IPS-NIHi7 (cell line): ENCODE results near the gene GPHA2.
"Not testable (repeated sequence)": the region's sequence is repeated elsewhere in the genome, so short reads cannot be mapped to it uniquely, and the experiment has no call there.

Source experiments
- DNase-seq: peaks from one replicate; pipeline ENCODE4 v3.0.0; 2012; ENCODE audit warnings: mixed read lengths; ENCODE audit errors: extremely low spot score

Gene GPHA2, protein sequence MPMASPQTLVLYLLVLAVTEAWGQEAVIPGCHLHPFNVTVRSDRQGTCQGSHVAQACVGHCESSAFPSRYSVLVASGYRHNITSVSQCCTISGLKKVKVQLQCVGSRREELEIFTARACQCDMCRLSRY

DNA sequence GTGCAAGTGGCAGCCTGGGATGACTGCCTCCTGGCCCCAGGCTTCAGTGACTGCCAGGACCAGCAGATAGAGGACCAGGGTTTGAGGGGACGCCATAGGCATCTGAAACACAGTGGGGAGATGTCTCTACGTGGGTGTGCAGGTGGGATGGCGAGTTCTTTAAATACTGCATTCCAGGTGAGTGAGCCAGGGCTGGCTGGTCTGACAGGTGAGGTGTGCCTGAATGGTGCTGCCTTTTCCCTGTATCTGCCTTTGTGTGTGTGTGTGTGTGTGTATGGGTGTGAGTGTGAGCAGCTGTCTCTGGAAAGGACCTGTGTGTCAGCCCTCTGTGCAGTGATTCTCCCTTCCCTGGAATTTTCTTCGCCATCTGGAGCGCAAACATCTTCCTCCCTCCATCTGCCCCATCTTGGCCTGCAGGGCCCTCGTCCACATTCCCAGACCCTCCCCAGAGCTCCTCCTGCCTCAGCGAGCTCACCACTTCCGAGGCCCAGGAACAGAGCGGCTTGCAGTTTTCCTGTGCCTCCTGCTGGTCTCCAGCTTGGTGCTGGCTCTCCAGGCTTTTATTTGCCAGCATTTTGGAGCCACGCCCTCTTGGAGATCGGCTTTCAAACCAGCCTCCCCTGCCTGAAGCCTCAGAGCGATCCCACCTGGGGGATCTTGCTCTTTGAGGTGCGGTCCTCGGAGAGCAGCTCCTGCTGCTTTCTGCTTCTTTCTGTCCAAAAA, at the start of gene GPHA2:
TSS of gene GPHA2 (minus strand) at position 535 of the 723 bp plus-strand sequence. CDS start at position 102, 433 bp downstream.
- peak; percentile 92 for DNase-seq

DNA sequence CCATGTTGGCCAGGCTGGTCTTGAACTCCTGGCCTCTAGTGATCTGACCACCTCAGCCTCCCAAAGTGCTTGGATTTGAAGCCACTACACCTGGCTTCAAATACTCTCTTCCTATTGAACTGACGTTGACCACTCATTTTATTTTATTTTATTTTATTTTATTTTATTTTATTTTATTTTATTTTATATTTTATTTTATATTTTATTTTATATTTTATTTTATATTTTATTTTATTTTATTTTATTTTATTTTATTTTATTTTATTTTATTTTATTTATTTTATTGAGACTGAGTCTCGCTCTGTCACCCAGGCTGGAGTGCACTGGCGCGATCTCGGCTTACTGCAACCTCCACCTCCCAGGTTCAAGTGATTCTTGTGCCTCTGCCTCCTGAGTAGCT, 47.6 kb upstream of the GPHA2 start:
- DNase-seq: not testable (repeated sequence)

DNA sequence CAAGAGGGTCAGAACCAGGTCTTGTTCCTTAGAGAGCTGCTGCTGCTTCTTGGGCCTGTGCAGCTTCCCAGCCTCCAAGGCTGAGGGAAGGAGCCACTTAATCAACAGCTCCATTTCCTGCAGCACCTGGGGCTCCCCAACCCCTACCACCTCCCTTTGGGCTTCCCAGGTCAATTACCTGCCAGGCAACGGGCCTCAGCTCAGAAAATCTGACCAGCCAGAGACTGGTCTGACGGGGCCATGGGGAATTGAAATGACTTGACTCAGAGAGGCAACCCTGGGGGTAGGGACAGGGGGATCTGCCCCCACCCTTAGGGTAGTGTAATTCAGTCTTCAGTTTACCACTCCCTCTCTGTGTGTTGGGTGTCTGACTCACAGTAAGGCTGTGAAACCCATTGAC, 41.0 kb upstream of the GPHA2 start:
- no peak for DNase-seq

DNA sequence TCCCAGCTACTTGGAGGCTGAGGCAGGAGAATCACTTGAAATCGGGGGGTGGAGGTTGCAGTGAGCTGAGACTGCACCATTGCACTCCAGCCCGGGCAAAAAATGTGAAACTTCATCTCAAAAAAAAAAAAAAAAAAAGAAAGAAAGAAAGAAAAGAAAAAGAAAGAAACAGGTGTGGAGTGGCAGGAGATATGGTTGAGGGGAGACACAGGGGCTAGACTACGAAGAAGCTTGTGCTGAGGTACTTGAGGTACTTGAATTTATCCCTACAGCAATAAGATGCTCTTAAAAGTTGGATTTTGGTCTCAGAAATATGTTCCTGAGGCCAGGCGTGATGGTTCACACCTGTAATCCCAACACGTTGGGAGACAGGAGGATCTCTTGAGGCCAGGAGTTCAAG, 38.4 kb upstream of the GPHA2 start:
- no peak for DNase-seq

DNA sequence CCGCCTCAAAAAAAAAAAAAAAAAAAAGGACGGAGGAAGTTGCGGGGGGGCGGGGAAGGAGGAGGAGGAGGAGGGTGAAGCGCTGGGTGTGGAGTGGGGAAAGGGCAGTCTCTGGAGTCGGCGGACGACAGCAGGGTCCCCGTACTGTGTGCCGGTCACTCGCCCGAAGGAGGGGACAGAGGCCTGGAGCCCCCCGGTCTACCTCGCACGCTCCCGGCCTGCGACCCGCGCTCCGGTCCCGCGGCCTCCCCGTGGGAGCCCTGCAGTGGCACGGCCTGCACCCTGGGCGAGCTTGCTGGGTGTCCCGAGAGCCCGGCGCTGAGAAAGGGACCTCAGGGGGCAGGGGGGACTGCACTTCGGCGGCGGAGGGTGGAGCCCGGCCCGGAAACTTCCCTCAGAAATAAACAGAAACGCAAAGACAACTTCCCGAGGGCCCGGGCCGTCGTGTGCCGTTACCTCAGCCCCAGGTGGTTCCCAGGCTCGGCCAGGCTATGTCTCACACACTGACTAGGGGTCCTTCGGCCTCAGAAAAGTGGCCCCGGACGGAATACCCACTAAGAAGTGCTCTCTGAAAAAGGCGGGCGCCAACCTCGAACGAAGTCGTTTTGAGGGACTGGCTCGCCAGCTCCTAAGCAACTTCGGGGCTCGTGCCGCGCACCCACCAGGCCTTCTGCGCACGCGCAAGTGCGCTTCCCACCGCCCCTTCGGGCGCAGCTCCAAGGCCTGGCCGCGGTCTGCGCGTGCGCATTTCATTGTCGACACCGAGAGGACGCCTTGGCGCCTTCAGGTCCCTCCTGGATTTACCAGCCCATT, 35.9 kb upstream of the GPHA2 start, which contains the start of gene MAJIN:
TSS of gene MAJIN (minus strand) at position 688 of the 813 bp plus-strand sequence. CDS start 12,703 bp downstream, outside the sequence.
- peak; percentile 86 for DNase-seq

DNA sequence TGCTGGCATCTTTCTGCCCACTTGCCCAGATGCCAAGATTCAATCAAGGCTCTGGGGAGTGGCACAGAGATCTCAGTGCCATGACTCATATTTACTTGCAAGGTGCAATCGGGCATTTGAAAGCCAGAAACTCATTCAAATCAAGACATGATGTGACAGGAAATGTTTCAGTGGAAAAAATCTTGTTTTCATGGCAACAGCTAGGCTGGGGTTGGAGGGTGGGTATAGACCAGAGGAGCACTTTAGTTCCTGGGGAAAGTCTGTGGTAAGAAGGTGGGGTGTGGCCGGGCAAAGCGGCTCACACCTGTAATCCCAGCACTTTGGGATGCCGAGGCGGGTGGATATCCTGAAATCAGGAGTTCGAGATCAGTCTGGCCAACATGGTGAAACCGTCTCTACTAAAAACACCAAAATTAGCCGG, 35.0 kb upstream of the GPHA2 start:
- DNase-seq: no peak

DNA sequence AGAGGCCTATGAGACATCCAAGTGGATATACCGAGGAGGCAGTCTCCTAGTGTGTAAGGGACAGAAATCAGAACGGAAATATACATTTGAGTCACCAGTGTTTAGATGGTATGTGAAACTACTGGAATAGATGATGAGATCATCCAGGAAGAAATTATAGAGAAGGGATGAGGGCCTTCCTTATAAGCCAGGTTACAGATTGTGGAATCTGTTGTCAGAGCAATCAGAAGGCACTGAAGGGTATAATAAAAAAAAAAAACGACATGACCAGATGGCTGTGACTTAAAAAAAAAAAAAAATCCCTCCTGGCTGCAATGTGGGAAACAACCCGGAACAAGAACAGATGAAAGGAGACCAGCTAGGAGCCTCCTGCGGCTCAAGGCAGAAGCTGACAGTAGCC, 33.5 kb upstream of the GPHA2 start:
- no peak for DNase-seq

DNA sequence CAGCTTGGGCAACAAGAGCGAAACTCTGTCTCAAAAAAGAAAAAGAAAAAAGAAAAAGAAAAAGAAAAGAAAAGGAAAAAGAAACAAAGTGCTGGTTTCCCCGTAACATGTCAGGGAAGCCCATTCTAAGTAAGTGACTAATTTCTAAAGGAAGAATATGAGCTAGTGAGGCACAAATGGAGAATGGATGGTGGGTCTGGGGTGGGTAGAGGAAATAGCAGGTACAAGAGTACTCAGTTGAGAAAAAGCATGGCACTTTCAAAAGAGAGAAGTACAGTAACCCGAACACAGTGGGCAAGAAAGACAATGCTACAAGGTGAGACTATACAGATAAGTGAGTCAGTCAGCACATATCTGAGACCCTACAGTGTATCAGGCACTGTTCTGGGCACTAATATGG, 31.7 kb upstream of the GPHA2 start:
- no peak for DNase-seq

DNA sequence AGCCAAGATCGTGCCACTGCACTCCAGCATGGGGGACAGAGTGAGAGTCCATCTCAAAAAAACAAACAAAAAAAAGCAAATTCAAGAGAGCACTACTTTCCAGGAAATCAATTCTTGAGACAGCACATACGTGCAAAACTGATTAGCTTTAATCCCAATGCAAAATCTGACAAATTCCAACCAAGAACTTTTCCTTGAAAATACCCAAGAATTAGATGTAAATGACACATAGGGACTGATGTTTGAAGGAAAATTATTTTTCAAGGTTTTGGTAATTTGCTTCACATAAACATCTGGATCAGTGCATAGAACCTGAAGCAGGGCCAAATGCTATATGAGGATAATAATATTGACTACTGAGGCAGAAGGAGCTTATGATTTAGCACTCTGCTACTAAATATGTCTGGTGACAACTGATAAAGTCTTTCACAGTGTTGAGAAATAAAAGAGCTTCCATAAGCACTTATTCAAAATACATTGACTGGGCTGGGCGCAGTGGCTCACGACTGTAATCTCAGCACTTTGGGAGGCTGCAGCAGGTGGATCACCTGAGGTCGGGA, 27.5 kb upstream of the GPHA2 start:
- no peak for DNase-seq

DNA sequence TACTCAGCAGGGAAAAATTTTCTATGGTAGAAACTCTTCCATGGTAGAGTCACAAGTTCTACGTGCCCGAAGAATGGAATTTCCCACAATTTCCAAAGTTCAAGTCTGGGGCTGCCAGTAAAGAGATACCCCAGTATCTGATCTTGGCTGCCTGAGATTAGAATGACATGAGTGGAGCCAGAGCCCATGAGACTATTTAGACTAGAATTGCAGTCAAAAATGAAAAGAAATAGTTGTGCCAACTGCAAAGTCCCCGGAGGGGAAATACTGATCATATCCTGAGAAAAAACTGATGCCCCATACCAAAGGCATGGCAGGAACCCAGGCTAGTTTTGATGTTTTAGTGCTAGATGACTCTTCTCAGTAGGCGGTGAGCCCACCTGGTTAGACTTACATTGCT, 25.0 kb upstream of the GPHA2 start:
- DNase-seq: no peak

DNA sequence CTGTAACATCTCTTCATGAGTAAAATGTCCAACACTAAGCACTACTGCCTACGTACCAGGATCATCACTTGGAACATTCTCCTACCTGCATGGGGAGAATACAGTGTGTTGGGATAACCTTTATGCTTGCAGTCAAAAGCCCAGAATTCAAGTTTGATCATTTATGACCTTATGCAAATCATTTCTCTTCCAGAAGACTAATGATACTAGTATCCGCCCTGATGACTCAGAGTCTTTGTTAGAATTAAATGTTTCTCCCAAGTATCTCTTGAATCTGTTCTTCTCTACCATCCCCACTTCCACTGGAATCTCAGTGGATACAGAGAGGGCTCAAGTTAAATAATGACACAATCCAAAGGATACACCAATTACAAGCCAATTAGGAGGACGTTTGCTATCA, 23.8 kb upstream of the GPHA2 start:
- DNase-seq: no peak

DNA sequence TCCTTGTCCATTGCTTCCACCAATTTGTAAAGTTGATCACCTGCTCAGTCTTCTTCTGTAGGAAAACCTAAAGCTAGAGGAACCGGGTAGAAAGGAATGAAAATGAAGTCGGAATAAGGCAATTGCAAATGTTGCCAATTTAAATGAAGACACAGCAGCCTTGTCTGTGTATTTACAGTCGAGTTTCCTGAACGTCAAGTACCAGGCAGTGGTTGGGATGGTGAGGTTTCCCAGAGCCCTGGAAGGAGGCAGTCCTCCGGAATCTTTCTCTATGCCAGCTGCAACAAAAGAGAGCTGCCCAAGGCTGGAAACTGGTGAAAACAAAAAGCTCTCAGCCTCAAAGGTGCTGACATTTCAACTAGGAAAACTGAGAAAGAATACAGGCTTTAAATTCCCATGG, 18.5 kb upstream of the GPHA2 start:
- no peak for DNase-seq

DNA sequence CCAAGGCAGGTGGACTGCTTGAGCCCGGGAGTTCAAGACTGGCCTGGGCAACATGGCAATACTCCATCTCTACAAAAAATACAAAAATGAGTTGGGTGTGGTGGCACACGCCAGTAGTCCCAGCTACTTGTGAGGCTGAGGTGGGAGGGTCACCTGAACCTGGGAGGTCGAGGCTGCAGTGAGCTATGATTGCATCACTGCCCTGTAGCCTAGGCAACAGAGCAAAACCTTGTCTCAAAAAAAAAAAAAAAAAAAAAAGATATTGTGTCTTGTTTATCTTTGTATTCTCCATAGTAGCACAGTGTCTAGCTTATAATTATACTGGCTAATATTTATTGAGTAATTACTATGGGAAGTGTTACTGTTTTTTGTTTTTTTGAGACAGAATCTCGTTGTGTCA, 15.8 kb upstream of the GPHA2 start:
- no peak for DNase-seq

DNA sequence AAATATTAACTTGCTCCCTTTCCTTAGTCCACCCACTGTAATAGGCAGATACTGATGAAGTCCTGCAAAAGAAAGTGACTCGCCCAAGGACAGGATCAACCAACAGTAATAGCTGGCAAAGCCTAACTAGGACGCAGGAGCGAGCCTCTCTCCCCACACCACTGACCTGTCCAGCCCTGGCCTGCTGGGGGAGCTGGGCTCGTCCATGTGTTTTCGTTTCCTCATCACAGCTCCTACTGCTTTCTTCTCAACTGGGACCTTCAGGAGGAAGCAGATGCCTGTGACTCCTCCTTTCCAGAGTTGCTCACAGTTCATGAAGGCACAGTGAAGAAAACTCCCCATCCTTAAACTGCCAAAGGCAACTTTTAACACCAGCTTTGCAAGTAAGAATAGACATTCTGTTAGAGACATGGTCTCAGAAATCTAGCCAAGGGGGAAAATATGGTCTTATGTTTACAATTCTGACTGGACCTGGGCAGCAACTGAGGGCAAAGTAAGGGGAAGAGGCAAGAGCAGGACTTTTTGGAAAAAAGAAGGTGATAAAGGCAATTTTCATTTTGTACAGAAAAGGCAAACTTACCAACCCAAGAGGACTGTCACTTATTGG, 11.6 kb upstream of the GPHA2 start:
- DNase-seq: no peak

DNA sequence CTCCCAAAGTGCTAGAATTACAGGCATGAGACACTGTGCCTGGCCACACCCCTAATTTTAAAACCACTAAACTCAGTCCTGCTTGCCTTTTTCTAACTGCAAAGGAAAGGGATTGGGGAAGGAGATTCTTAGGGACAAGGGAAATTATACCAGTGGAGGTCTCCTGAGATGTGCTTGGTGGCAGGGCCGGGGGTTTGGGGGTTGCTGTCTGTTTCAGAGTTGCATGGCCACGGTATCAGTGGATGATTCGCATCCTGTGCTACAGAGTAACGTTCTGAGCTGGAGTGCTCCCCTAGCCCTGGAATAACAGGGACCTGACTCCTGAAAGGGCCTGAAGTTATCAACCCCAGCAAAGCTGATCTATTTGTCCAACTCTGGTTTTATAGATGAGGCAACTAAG, 846 bp upstream of the GPHA2 start:
- no peak for DNase-seq

DNA sequence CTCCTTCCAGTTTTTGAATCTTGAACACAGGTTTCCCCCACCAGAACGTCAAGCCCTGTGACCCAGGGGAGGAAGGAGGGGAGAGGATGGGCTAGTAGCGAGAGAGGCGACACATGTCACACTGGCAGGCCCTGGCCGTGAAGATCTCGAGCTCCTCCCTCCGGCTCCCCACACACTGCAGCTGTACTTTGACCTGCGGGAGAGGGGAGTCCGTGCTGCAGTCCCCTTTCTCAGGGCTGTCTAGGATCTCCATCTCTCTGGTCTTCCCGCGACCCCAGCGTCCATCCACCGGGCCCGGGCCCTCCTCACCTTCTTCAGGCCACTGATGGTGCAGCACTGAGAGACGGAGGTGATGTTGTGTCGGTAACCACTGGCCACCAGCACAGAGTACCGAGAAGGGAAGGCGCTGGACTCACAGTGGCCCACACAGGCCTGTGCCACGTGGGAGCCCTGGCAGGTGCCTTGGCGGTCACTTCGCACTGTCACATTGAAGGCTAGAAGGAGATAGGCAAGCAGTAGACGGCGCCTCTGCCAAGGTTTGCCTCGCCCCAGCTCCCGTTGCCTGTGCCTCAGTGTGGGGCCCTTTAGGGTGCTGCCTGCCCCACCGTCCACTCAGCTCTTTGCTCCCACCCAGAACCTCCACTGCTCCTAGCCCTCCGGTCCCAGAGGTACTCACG, 873 bp downstream of the GPHA2 start:
- DNase-seq: no peak

DNA sequence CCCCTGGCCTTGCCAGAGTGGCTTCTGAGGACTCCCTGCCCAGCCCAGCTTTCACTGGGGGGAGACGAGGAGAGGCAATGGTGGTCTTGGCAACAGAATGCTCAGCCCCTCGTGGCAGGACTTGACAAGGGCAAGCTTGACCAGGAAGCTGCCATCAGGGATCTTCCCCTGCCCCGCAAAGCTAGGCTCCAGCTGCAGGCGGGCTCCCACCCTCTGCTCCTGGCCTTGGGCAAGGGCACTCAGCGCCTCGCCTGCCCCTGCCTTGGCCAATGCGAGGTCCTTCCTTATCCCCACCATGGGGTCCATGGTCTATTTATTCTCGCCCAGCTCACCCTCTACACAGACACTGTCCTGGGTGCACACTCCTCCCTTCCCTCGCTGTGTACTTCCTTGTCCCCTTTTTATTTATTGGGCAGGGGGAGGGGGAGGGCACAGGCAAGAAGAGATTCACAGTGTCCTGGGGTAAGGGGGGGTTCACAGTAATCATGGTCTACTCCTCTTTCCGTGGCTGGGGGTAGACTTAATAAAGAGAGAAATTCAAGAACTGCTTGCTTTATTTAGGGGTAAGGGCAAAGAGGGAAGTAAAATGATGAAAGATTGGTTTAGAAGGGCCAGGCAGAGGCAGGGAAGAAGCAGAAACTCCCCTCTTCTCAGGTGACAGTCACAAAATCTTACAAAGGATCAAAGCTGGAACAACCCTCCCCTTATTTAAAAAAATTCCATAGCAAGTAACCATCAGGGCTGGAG, 1.6 kb downstream of the GPHA2 start:
- no peak for DNase-seq

DNA sequence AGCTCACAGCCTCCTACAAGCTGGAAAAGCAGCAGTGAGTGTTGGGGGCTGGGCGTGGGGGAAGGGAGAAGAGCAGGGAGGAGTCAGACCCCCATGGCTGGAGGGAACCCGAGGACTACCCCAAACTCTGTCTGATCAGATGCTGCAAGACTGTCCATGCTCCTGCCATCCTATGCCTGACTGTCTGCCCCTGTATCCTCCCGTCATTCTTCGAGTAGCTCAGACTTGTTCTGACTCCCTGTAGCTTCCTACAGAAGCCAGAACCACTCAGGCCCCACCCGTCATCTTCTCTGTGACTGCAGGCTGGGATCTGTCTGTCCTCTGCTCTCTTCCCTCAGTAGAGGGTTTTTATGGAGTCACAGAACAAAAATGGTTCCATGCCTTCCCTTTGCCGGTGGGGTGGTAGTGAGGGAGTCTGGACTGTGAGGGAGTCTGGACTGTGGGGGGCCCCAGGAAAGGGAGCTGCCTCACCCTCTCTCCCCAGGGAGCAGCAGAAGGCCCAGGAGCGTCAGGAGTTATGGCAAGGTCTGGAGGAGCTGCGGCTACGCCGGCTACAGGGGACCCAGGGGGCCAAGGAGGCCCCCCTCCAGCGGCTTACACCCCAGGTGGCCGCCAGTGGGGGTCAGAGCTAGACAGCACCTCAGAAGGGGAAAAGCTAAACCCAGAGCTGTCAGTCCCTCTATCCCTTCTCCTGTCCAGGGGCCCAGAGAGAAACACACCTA, 2.3 kb downstream of the GPHA2 start:
- DNase-seq: no peak

DNA sequence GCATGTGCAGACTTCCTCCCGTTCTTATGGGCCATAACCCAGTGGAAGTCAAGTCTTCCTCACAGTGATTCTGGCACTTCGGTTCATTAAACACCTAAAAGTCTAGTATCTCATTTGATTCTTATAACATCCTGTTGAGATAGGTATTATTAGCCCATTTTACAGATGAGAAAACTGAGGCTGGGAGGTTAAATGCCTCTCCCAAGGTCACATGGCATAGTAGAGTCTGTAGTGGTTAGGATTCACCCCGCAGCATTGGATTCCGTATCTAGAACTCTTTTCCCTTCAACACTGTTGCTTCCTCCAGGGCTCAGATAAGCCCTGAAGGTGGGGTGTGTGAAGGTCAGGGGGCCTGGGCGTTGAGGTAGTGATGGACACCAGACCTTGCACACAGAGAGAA, 3.4 kb downstream of the GPHA2 start:
- no peak for DNase-seq

DNA sequence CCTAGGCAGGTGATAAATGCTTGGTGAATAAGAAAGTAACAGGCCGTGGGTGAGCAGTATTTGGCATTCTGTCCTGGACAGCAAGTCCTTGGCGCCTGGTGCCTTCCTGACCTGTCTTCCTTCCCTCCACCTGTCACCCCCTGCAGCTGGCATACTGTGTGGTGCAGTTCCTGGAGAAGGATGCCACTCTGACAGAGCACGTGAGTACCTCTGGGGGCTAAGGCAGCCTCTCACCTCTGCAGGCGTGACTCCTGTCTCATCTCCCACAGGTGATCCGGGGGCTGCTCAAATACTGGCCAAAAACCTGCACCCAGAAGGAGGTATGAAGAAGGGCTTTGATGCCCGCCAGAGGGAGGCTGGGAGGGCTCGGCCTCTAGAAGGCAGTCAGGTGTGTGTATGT, 4.4 kb downstream of the GPHA2 start:
- no peak for DNase-seq
